MCF 10A (cell line): Measurements from ENCODE around the gene CELSR1. TPM values are rescaled to one million over a fixed set of nuclear protein-coding genes. Genes with fewer than 3 reads are reported as not detected.

Experiments used
- BruUV-seq: library from RNA; stranded (reverse); fragments of 400-500 nt; replicated peaks from 2 replicates; lab custom pipeline; 2021; lab: Mats Ljungman, UMichigan
- CTCF ChIA-PET: fragments of 300-600 bp; sonication (Branson Sonifier 250); formaldehyde crosslinking; extraction: SDS; loops from one replicate; lab custom pipeline; 2021; ENCODE audit warnings: antibody characterized with exemption, inconsistent platforms; lab: Yijun Ruan, JAX
- POLR2A ChIA-PET: fragments of 300-600, 350-650 bp; sonication (Branson Sonifier 250); formaldehyde crosslinking; extraction: SDS; loops from one replicate; lab custom pipeline; 2020; ENCODE audit warnings: antibody characterized with exemption, inconsistent platforms; lab: Yijun Ruan, JAX
- DNase-seq: peaks from one replicate; pipeline ENCODE4 v3.0.0-alpha.2; 2018; ENCODE audit not compliant: unreplicated experiment
- H3K27ac Mint-ChIP-seq: one replicate; pipeline ENCODE4 v1.8.0; 2022; ENCODE audit warnings: mild to moderate bottlenecking, low read depth, mixed read lengths; ENCODE audit not compliant: unreplicated experiment
- H3K27me3 Mint-ChIP-seq: one replicate; pipeline ENCODE4 v1.8.0; 2022; ENCODE audit warnings: mixed read lengths; ENCODE audit not compliant: insufficient read depth, unreplicated experiment
- H3K36me3 Mint-ChIP-seq: one replicate; pipeline ENCODE4 v1.8.0; 2022; ENCODE audit warnings: mild to moderate bottlenecking, moderate library complexity, mixed read lengths; ENCODE audit not compliant: insufficient read depth, unreplicated experiment
- H3K4me1 Mint-ChIP-seq: one replicate; pipeline ENCODE4 v1.8.0; 2022; ENCODE audit warnings: mixed read lengths; ENCODE audit not compliant: insufficient read depth, unreplicated experiment
- H3K4me3 Mint-ChIP-seq: one replicate; pipeline ENCODE4 v1.8.0; 2022; ENCODE audit warnings: mild to moderate bottlenecking, moderate library complexity, mixed read lengths; ENCODE audit not compliant: unreplicated experiment
- H3K9me3 Mint-ChIP-seq: one replicate; pipeline ENCODE4 v1.8.0; 2022; ENCODE audit warnings: mixed read lengths; ENCODE audit not compliant: unreplicated experiment
- intact Hi-C: fragments of 100-400 bp; cut with micrococcal nuclease; formaldehyde crosslinking; loops from 2 replicates; pipeline ENCODE4 v1.14.1; 2022
- total RNA-seq: library from RNA; stranded (reverse); gene quantifications from 2 replicates; pipeline ENCODE4 v1.2.3, GENCODE V29; 2022
- TF ChIP-seq, protein P1 (sequence below): fragments of 200-600 bp; IDR thresholded peaks from one replicate; pipeline ENCODE4 v1.8.0; 2022; ENCODE audit warnings: antibody characterized with exemption, mild to moderate bottlenecking; ENCODE audit not compliant: unreplicated experiment

The CELSR1 gene
- total RNA-seq, 1 experiment from 2014 or later, result 49.1 TPM

DNA sequence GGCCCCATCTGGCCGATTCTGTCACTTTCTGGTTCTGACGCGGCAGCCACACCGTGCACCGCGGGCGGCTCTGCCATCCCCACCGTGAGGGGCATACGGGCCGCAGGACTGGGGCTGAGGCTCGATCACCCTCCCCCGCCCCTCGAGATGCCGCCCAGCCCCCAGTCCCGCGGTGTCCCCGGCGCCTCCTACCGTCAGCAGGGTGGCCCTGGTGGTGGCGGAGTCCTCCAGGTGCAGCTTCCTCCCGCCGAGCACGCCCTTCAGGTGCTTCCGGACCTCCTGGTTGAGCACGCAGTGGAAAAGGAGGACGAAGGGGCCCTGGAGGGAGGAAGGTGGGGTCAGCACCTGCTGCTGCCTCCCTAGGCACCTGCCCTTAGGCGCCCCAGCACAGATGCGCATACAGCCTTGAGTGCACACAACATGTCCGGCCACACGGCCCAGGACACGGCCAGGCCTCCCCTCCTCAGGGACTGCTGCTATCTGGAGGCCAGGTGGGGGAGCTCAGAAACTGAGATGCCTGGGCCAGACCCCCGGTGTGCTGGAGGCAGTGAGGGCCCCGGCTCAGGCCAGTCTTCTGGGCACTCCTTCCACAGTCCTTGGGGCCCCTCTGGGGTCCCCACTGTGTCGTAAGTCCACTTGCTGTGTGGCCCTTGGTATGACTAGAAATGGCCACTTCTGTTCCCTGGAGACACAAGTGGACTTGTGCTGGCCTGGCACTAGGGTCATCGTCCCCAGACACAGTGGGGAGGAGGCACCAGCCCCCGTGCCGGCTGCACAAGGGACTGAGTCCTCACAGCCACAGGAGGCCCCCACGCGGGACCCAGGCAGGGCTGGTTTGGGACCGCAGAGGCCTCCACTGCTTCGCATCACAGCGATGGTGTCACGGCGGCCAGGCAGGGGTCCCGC is 170.4 kb downstream of the CELSR1 start:
- H3K27me3 Mint-ChIP-seq, result no peaks in the 10 kb centered on the region

DNA sequence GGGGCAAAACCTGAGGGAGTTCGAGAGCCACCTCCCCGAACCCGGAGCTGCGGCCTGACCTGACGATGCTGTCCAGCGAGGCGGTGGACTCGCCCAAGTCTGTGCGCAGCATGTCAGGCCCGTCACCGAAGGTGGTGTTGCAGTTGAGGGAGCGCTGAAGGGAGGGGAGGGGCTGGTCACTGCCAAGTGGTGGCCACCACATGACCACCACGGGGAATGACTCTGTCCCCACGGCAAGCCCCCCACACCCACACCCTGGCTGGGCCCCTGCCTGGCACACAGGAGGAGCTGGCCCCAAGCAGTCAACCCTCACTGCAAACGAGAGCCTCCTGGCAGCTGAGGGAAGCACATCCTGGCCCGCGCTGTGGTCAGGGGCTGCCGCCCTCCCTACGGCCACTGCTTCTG is 171.1 kb downstream of the CELSR1 start:
- Mint-ChIP-seq H3K4me1 (peaks cover 1% of the 10 kb centered on the region), H3K9me3 (no peaks in the 10 kb centered on the region), H3K27me3 (no peaks in the 10 kb centered on the region), H3K4me3 (no peak overlapping the region), H3K27ac (no peak overlapping the region), H3K36me3 (peaks cover 35% of the 10 kb centered on the region)
- intact Hi-C loops, result no loop called here
- no TSS peak for BruUV-seq
- ChIA-PET POLR2A (interaction anchor here (2.8 kb wide), 1 partner anchor 176 kb away, joined by 21 read pairs; no protein-coding TSS in a partner anchor), CTCF (interaction anchor here (0.6 to 4.4 kb wide), 7 partner anchors 10 to 425 kb away, joined by 3 to 87 read pairs (median 16); no protein-coding TSS in a partner anchor)
- TF ChIP-seq, protein P1, sequence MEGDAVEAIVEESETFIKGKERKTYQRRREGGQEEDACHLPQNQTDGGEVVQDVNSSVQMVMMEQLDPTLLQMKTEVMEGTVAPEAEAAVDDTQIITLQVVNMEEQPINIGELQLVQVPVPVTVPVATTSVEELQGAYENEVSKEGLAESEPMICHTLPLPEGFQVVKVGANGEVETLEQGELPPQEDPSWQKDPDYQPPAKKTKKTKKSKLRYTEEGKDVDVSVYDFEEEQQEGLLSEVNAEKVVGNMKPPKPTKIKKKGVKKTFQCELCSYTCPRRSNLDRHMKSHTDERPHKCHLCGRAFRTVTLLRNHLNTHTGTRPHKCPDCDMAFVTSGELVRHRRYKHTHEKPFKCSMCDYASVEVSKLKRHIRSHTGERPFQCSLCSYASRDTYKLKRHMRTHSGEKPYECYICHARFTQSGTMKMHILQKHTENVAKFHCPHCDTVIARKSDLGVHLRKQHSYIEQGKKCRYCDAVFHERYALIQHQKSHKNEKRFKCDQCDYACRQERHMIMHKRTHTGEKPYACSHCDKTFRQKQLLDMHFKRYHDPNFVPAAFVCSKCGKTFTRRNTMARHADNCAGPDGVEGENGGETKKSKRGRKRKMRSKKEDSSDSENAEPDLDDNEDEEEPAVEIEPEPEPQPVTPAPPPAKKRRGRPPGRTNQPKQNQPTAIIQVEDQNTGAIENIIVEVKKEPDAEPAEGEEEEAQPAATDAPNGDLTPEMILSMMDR, result no peak
- DNase-seq, result no peak

More for the DNA sequence above, 170.4 kb downstream of the CELSR1 start:
- POLR2A ChIA-PET, result interaction anchor here (0.7 to 2.8 kb wide), 5 partner anchors 10 to 1994 kb away, joined by 3 to 21 read pairs (median 3); no protein-coding TSS in a partner anchor
- TF ChIP-seq, protein P1, result no peak
- DNase-seq, result no peak
- peaks cover 6% of the 10 kb centered on the region for H3K4me1 Mint-ChIP-seq
- H3K36me3 Mint-ChIP-seq, result peaks cover 29% of the 10 kb centered on the region
- CTCF ChIA-PET, result interaction anchor here (0.5 to 4.4 kb wide), 40 partner anchors 8 to 424 kb away, joined by 3 to 87 read pairs (median 4); no protein-coding TSS in a partner anchor
- H3K4me3 Mint-ChIP-seq, result no peak overlapping the region
- no TSS peak for BruUV-seq
- intact Hi-C loops, result loop anchor here (1.0 kb wide), 2 partner anchors 171 to 175 kb away; no protein-coding TSS in a partner anchor
- H3K27ac Mint-ChIP-seq, result no peak overlapping the region
- no peaks in the 10 kb centered on the region for H3K9me3 Mint-ChIP-seq

DNA sequence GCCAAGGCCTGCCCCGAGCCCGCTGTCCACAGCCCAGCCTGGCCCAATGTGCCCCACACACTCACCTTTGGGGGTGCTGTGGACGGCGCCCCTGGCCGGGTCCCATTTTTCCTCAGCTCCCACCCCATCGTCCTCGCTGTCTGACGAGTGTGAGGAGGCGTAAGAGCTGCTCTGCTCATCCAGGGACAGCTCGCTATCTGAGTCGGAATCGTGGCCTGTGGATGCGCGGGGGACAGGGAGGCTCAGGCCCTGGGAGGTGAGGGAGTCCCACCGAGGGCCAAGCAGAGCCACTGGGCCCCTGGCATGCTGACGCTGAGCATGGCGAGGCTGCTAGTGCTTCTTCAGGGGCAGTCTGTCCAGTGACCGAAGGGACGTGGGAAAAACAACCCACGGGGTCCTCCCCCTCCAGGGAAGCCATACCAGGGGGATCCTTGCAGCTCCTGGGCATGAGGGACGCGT is 172.2 kb downstream of the CELSR1 start:
- Mint-ChIP-seq H3K36me3 (peaks cover 37% of the 10 kb centered on the region), H3K9me3 (no peaks in the 10 kb centered on the region), H3K27ac (no peak overlapping the region), H3K4me1 (no peaks in the 10 kb centered on the region), H3K27me3 (no peaks in the 10 kb centered on the region), H3K4me3 (no peak overlapping the region)
- DNase-seq, result no peak
- CTCF ChIA-PET, result interaction anchor here (0.6 to 1.3 kb wide), 3 partner anchors 145 to 283 kb away, joined by 3 to 4 read pairs (median 3); no protein-coding TSS in a partner anchor
- TF ChIP-seq, protein P1, result no peak
- BruUV-seq, result no TSS peak
- intact Hi-C loops, result no loop called here
- POLR2A ChIA-PET, result no interaction called here
